Measurements from ENCODE around the gene PRKAB1. TPM values are rescaled to one million over a fixed set of nuclear protein-coding genes. Genes with fewer than 3 reads are reported as not detected.

Gene PRKAB1
- total RNA-seq, 1 experiment from 2014 or later = 34.1 TPM

GRCh38 chr12:119694111-119694510 lies 26.2 kb downstream of the PRKAB1 start:
- intact Hi-C loops (cut with micrococcal nuclease; ENCODE audit: unreplicated experiment) = no loop called here

GRCh38 chr12:119695034-119695433 lies 27.1 kb downstream of the PRKAB1 start:
- Histone ChIP-seq H3K4me3 (ENCODE audit: low read depth, low read length, poor library complexity, severe bottlenecking) (no peak overlapping the region), H3K9me3 (ENCODE audit: low read depth, low read length, poor library complexity, severe bottlenecking) (no peaks in the 10 kb centered on the region), H3K4me1 (ENCODE audit: insufficient read depth, low read length, poor library complexity, severe bottlenecking) (peaks cover 26% of the 10 kb centered on the region), H3K27me3 (replicated peaks; ENCODE audit: insufficient read depth, low read depth, low read length, poor library complexity) (no peaks in the 10 kb centered on the region), H3K27ac (ENCODE audit: low read depth, low read length, poor library complexity, severe bottlenecking) (no peak overlapping the region), H3K36me3 (ENCODE audit: insufficient read depth, low read length, poor library complexity, severe bottlenecking) (peaks cover 12% of the 10 kb centered on the region)
- no TSS peak for BruUV-seq (replicated peaks)
- DNase-seq (ENCODE audit: low spot score) = peak; percentile 14
- intact Hi-C loops (cut with micrococcal nuclease; ENCODE audit: unreplicated experiment) = loop anchor here (5.0 kb wide), 1 partner anchor 207 kb away; no protein-coding TSS in a partner anchor
- ChIA-PET CTCF (interaction anchor here (0.6 to 1.0 kb wide), 2 partner anchors 208 to 272 kb away, joined by 3 to 4 read pairs; no protein-coding TSS in a partner anchor), POLR2A (ENCODE audit: low non-redundant PET) (no interaction called here)
- TF ChIP-seq EZH2 (IDR thresholded peaks at IDR 0.05; ENCODE audit: borderline replicate concordance, low read depth, low read length, poor library complexity, severe bottlenecking) (no peak), CTCF (conservative IDR thresholded peaks at IDR 0.05; ENCODE audit: low read depth, low read length) (peak; percentile 61)

More at GRCh38 chr12:119694111-119694510, 26.2 kb downstream of the PRKAB1 start:
- Histone ChIP-seq H3K9me3 (ENCODE audit: low read depth, low read length, poor library complexity, severe bottlenecking) (no peaks in the 10 kb centered on the region), H3K36me3 (ENCODE audit: insufficient read depth, low read length, poor library complexity, severe bottlenecking) (peaks cover 14% of the 10 kb centered on the region), H3K4me1 (ENCODE audit: insufficient read depth, low read length, poor library complexity, severe bottlenecking) (peaks cover 26% of the 10 kb centered on the region), H3K4me3 (ENCODE audit: low read depth, low read length, poor library complexity, severe bottlenecking) (no peak overlapping the region), H3K27me3 (replicated peaks; ENCODE audit: insufficient read depth, low read depth, low read length, poor library complexity) (no peaks in the 10 kb centered on the region), H3K27ac (ENCODE audit: low read depth, low read length, poor library complexity, severe bottlenecking) (no peak overlapping the region)
- no peak for DNase-seq (ENCODE audit: low spot score)
- ChIA-PET POLR2A (ENCODE audit: low non-redundant PET) (no interaction called here), CTCF (no interaction called here)
- TF ChIP-seq EZH2 (IDR thresholded peaks at IDR 0.05; ENCODE audit: borderline replicate concordance, low read depth, low read length, poor library complexity, severe bottlenecking) (no peak), CTCF (conservative IDR thresholded peaks at IDR 0.05; ENCODE audit: low read depth, low read length) (no peak)
- no TSS peak for BruUV-seq (replicated peaks)

GRCh38 chr12:119696943-119697342 lies 29.0 kb downstream of the PRKAB1 start:
- CTCF ChIA-PET = interaction anchor here (0.6 kb wide), 1 partner anchor 208 kb away, joined by 6 read pairs; no protein-coding TSS in a partner anchor
- H3K27me3 ChIP-seq (replicated peaks; ENCODE audit: insufficient read depth, low read depth, low read length, poor library complexity) = no peaks in the 10 kb centered on the region
- no peaks in the 10 kb centered on the region for H3K9me3 ChIP-seq (ENCODE audit: low read depth, low read length, poor library complexity, severe bottlenecking)
- intact Hi-C loops (cut with micrococcal nuclease; ENCODE audit: unreplicated experiment) = loop anchor here (5.0 kb wide), 1 partner anchor 205 kb away; no protein-coding TSS in a partner anchor
- no TSS peak for BruUV-seq (replicated peaks)
- no peak overlapping the region for H3K27ac ChIP-seq (ENCODE audit: low read depth, low read length, poor library complexity, severe bottlenecking)
- POLR2A ChIA-PET (ENCODE audit: low non-redundant PET) = no interaction called here
- H3K36me3 ChIP-seq (ENCODE audit: insufficient read depth, low read length, poor library complexity, severe bottlenecking) = peaks cover 9% of the 10 kb centered on the region
- DNase-seq (ENCODE audit: low spot score) = no peak
- H3K4me3 ChIP-seq (ENCODE audit: low read depth, low read length, poor library complexity, severe bottlenecking) = no peak overlapping the region
- TF ChIP-seq EZH2 (IDR thresholded peaks at IDR 0.05; ENCODE audit: borderline replicate concordance, low read depth, low read length, poor library complexity, severe bottlenecking) (no peak), CTCF (conservative IDR thresholded peaks at IDR 0.05; ENCODE audit: low read depth, low read length) (no peak)
- peaks cover 24% of the 10 kb centered on the region for H3K4me1 ChIP-seq (ENCODE audit: insufficient read depth, low read length, poor library complexity, severe bottlenecking)
